Measurements from ENCODE around the gene FYB2.

FYB2 gene, protein sequence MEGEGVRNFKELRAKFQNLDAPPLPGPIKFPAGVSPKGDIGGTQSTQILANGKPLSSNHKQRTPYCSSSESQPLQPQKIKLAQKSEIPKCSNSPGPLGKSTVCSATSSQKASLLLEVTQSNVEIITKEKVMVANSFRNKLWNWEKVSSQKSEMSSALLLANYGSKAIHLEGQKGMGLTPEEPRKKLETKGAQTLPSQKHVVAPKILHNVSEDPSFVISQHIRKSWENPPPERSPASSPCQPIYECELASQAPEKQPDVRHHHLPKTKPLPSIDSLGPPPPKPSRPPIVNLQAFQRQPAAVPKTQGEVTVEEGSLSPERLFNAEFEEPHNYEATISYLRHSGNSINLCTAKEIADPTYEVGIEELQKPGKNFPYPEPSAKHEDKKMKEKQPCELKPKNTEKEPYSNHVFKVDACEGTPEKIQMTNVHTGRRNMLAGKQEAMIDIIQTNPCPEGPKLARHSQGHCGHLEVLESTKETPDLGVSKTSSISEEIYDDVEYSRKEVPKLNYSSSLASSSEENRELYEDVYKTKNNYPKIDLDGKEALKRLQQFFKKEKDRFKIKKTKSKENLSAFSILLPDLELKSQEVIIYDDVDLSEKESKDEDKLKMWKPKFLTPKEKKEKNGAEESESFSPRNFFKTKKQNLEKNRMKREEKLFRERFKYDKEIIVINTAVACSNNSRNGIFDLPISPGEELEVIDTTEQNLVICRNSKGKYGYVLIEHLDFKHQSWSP

GRCh38 chr1:56819387-56819899 is at the start of gene FYB2:
Gene FYB2, minus strand, starts transcription at chr1:56819404. Its CDS starts 114 bp downstream, at chr1:56819290.
- DNase-seq (ENCODE audit: low read depth in 2 of 2), result no peak

DNA sequence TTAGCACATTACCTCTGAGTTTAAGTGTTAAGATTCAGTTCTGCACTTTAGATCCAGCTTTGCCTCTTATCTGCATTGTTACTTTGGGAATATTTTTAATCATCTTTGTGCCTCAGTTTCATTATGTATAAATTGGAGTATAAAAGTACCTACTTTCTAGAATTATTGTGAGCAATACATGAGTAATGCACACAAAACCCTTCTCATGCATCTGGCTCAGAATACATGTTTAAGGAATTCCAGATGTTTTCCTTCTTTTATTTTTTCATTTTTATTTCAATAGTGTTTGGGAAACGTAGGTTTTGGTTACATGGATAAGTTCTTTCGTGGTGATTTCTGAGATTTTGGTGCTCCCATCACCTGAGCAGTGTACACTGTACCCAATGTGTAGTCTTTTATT is 49.6 kb upstream of the FYB2 start:
- no peak for DNase-seq (ENCODE audit: low read depth in 2 of 2)

GRCh38 chr1:56867491-56867890 is 48.3 kb upstream of the FYB2 start:
- DNase-seq (ENCODE audit: low read depth in 2 of 2), result no peak

GRCh38 chr1:56866656-56867055 is 47.5 kb upstream of the FYB2 start:
- no peak for DNase-seq (ENCODE audit: low read depth in 2 of 2)

DNA sequence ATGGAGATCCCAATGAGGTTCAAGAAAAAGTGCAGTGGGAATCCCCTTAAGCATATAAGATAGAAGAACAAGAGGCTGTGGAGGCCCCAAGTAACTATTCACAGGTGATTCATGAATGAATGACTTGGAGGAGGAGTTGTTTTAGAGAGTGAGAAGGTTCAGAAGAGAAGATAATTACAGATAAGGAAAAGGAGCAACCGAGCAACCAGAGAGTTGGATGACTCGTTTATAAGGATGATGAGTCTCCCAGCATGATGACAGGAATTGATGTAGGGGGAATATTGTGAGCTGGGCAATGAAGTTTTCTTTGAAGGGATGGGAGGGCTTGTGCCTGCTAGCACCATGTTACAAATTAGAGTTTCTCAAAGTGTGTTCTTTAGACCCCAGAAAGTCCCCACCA is 45.2 kb upstream of the FYB2 start:
- no peak for DNase-seq (ENCODE audit: low read depth in 2 of 2)

DNA sequence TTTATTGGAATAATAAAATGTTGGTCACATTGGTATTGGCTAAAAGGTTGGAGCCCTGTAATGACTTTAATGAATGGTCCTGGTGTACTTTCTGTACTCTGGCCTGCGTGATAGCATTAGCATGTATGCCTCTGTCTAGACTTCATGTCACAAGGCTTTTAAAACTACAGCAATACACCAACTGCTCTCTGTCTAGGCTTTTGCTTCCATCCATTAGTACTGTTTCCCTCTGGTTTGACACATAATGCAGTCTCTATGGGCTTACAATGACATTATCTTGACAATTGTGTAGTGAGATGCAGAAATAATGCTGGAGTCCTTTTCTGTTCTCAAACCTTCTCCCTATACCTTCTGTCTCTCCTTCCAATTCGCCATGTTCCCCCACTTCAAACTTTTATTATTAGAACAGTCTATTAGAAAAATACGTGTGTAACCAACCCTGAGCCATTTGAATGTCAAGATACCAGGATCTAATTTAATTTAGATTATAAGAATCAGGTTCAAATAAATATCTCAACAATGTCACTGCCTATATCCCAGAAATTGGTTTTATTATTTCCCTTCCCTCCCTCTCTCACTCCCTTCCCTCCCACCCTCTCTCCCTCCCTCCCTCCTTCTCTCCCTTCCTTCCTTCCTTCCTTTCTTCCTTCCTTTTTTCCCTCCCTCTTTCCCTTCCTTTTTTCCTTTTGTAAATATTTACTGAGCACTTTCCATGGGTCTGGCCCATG is 44.2 kb upstream of the FYB2 start:
- DNase-seq (ENCODE audit: low read depth in 2 of 2), result no peak

DNA sequence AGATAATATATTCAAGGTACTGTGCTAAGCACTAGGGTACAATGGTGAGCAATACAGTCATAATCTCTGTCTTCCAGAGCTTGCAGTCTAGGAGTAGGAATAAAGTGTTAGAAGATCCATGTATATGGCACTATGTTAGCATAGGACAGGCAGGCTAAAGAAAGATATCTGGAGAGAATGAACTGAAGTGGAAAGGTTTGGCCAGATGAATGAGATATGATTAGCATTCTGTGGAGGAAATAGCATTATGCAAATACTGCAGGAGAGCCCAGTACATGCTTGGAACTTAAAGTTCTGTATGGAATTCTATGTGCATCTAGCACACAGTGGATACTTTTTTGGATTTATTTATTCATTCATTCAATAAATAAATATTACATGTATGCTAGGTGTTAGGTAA is 40.1 kb upstream of the FYB2 start:
- DNase-seq (ENCODE audit: low read depth in 2 of 2), result no peak

DNA sequence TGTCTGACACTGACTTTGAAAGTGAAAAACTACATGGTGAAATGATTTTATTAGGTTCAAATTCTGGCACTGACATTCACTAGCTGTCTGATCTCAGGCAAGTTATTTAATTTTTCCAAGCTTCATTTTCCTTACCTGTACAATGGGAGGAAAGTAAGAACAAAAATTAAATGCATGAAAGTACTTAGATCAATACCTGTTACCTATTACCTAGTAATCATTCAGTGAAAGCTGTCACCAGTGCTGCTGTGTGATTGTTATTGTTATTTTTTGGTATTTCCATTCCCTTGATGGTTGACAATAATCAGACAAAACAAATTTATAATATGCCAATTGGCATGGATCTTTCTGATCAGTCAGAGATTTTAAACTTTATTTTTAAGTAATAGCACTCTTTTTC is 37.0 kb upstream of the FYB2 start:
- no peak for DNase-seq (ENCODE audit: low read depth in 2 of 2)

- no peak for DNase-seq (ENCODE audit: low read depth in 2 of 2)
These were observed 36.0 kb upstream of the FYB2 start for GRCh38 chr1:56855190-56855589.

DNA sequence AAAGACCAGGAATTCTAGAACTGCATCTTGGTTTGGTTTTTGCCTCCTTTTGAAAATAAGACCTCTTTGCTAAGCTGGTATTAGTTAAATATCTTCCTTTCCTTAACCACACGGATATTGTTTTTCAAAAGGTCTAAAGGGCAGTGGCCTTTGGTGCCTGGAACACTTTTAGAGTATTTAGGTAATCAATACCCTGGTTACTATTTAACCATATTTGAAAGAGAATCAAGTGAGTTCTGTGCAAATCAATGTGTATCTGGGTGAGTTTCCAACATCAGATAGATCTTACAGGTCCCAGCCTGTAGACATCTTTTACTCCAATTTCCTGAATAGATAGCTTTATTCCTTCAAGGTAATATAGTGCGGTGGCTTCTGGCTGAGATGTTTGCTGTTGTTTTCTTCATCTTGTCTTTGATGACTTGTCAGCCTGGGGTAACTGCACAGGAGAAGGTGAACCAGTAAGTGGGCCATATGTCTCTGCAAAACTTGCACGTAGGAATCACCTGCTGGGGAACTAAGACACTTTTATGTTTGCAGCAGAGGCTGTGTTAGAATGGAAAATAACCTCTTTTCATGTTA is 35.4 kb upstream of the FYB2 start, which contains the start of gene C8A:
C8A (plus strand) TSS at position 277 of the 579 bp plus-strand sequence; CDS start at position 382, 105 bp downstream.
- no peak for DNase-seq (ENCODE audit: low read depth in 2 of 2)

DNA sequence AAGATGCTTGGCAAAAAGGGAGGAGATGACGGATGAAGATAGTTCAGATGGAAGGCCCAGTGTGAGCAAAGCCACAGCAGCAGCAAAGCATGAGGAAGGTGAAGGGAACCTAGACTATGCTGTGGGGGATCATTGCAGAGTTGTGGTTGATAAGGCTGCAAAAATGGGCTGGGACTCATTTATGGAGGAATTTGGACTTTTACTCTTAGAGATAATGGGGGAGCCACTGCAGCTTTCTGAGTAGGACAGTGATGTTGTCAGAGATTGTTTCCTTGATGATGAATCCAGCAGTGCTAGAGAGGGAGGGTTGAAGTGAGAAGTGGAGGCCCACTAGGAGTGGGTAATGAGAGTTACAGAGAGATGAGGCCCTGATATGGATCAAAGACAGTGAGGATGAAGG is 33.3 kb upstream of the FYB2 start:
- DNase-seq (ENCODE audit: low read depth in 2 of 2), result no peak

GRCh38 chr1:56850922-56851321 is 31.7 kb upstream of the FYB2 start:
- DNase-seq (ENCODE audit: low read depth in 2 of 2), result no peak

GRCh38 chr1:56850411-56850810 is 31.2 kb upstream of the FYB2 start:
- no peak for DNase-seq (ENCODE audit: low read depth in 2 of 2)

DNA sequence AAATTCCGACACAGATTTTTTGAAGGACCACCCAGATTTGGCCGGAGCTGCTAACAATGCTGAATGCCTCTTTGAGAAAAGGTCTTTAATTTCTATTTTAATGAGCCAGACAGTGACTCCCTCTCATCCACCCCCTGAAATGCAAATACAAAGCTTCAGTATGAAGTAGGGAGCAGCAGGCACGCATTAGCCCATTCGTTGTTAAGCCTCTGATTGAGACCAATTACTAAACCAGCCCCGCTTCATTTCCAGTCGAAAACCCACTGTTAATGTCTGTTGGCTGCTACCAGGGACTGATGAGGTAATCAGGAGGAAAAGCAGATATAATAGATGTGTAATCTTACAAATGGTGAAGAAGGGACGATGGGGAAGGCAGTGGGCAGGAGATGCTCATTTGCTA is 30.5 kb upstream of the FYB2 start:
- no peak for DNase-seq (ENCODE audit: low read depth in 2 of 2)

- no peak for DNase-seq (ENCODE audit: low read depth in 2 of 2)
These were observed 26.1 kb upstream of the FYB2 start for GRCh38 chr1:56845343-56845742.

DNA sequence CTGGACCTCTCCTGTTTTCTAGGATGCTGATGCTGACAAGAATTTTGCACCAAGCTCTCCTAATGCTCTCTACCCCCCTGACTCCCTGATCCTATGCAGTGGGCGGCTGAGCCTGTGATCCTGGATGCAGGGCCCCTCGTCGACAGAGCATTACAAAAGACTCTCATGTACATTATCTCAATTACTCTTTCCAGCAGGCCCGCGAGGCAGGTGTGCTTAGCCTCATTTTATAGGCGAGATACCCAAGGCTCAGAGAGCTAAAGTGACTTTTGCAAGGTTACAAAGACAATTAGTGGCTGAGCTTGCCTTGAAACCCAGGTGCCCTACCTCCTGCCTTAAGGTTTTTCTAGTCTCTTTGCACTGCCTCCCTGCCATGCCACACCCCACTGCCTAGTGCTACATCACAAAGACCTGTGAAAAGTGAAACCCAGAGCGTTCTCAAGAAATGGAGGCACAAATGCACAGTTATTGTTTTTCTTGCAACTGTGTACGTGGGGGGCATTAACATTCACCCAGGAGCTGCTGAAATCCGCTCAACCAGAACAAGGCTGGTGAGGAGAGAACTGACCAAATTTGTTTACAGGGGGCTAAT is 25.4 kb upstream of the FYB2 start:
- no peak for DNase-seq (ENCODE audit: low read depth in 2 of 2)

- DNase-seq (ENCODE audit: low read depth in 2 of 2), result no peak
These were observed 24.3 kb upstream of the FYB2 start for GRCh38 chr1:56843544-56843943.

DNA sequence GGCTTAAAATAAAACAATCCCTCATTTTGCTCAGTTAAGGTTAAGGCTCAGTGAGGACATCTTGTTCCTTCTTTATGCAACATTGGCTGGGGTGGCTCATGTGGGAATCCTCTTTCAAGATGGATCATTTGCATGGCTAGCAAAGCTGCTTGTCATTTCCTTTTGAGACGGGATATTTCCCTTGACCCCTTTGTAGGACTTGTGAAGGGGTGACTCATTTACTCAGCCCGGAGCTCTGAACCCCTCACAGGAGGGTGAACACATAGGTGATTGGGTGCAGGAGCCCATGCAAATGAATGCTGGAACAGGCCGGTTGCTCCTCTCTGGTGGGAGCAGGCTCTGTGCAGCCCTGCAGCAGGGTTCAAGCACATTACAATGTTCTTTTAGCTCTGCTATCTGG is 19.6 kb upstream of the FYB2 start:
- no peak for DNase-seq (ENCODE audit: low read depth in 2 of 2)

DNA sequence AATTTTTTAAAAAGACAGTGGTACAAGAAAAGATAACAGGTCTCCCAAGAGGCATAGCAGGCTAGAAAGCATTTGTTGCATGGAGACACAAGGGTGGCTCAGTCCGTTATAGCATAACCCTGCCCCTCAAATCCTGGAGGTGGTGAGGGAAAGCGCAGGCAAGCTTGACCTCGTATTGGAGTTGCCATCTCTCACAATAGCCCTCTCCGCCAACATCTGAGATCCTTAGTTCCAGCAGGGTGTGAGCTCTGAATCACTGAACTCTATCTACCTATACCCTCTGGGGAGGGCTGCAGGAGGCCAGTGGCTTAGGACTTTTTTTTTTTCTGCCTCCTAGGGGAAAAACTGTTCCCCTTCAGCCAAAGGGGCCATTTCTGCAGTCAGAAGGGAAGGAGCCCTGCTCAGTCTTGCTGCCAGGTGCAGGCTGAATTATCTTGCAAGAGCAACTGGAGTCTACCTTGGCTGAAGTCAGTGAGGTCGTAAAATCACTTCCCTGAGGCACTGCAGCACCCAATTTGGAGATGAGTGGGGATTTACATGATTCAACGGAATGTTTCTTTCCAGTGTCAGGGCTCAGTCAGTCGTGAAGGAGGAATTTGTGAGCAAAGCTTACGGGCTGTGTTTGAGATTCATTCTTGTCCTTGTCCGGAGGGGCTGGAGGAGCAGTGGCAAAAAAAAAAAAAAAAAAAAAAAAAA is 18.2 kb upstream of the FYB2 start:
- no peak for DNase-seq (ENCODE audit: low read depth in 2 of 2)

- no peak for DNase-seq (ENCODE audit: low read depth in 2 of 2)
These were observed 17.2 kb upstream of the FYB2 start for GRCh38 chr1:56836359-56836758.

- DNase-seq (ENCODE audit: low read depth in 2 of 2), result no peak
These were observed 16.5 kb upstream of the FYB2 start for GRCh38 chr1:56835657-56836056.
